Measurements from ENCODE around the gene GNPAT.

Gene GNPAT

GRCh38 chr1:231213831-231214573, 27.0 kb upstream of the GNPAT start:
- DNase-seq (ENCODE audit: low read depth in 2 of 2): no peak

- peak in 1 of 2 donors; percentile 0 for DNase-seq (ENCODE audit: low read depth in 2 of 2)
These were observed 25.9 kb upstream of the GNPAT start for GRCh38 chr1:231214918-231215680.

- no peak for DNase-seq (ENCODE audit: low read depth in 2 of 2)
These were observed 25.2 kb upstream of the GNPAT start for GRCh38 chr1:231215681-231216385.

- no peak for DNase-seq (ENCODE audit: low read depth in 2 of 2)
These were observed 24.5 kb upstream of the GNPAT start for GRCh38 chr1:231216498-231216897.

GRCh38 chr1:231217056-231217455, 24.0 kb upstream of the GNPAT start:
- no peak for DNase-seq (ENCODE audit: low read depth in 2 of 2)

- no peak for DNase-seq (ENCODE audit: low read depth in 2 of 2)
These were observed 22.9 kb upstream of the GNPAT start for GRCh38 chr1:231218078-231218477.

- DNase-seq (ENCODE audit: low read depth in 2 of 2): no peak
These were observed 21.3 kb upstream of the GNPAT start for GRCh38 chr1:231219422-231220401.

- DNase-seq (ENCODE audit: low read depth in 2 of 2): no peak
These were observed 20.2 kb upstream of the GNPAT start for GRCh38 chr1:231220801-231221200.

- no peak for DNase-seq (ENCODE audit: low read depth in 2 of 2)
These were observed 14.9 kb upstream of the GNPAT start for GRCh38 chr1:231226156-231226555.

- DNase-seq (ENCODE audit: low read depth in 2 of 2): no peak
These were observed 9.5 kb upstream of the GNPAT start for GRCh38 chr1:231231511-231231910.

GRCh38 chr1:231232870-231233734, 7.9 kb upstream of the GNPAT start:
- DNase-seq (ENCODE audit: low read depth in 2 of 2): no peak

- DNase-seq (ENCODE audit: low read depth in 2 of 2): no peak
These were observed 7.1 kb upstream of the GNPAT start for GRCh38 chr1:231233735-231234417.

- no peak for DNase-seq (ENCODE audit: low read depth in 2 of 2)
These were observed 6.5 kb upstream of the GNPAT start for GRCh38 chr1:231234506-231234905.

GRCh38 chr1:231235526-231236207, 5.3 kb upstream of the GNPAT start:
- DNase-seq (ENCODE audit: low read depth in 2 of 2): no peak

- no peak for DNase-seq (ENCODE audit: low read depth in 2 of 2)
These were observed 4.8 kb upstream of the GNPAT start for GRCh38 chr1:231236208-231236591.

GRCh38 chr1:231236938-231237337, 4.1 kb upstream of the GNPAT start:
- no peak for DNase-seq (ENCODE audit: low read depth in 2 of 2)

GRCh38 chr1:231238298-231238697, 2.7 kb upstream of the GNPAT start:
- no peak for DNase-seq (ENCODE audit: low read depth in 2 of 2)

- no peak for DNase-seq (ENCODE audit: low read depth in 2 of 2)
These were observed 505 bp upstream of the GNPAT start for GRCh38 chr1:231240531-231240882.

- DNase-seq (ENCODE audit: low read depth in 2 of 2): no peak
These were observed 738 bp downstream of the GNPAT start for GRCh38 chr1:231241750-231242149.

All from stimulated activated CD8-positive, alpha-beta memory T cell treated with anti-CD3 and anti-CD28 coated beads, Interleukin-15, amount 100 ng/mL, for 48 hours (primary cell).